Stimulated activated CD4-positive, alpha-beta T cell treated with anti-CD3 and anti-CD28 coated beads, Interleukin-4, amount 100 ng/mL, for 48 hours (primary cell): ENCODE data around the gene BAIAP2L1.
"Not testable (repeated sequence)": the region's sequence is repeated elsewhere in the genome, so short reads cannot be mapped to it uniquely, and the experiment has no call there.

Experiments
- DNase-seq, 2 donors: peaks; one replicate each; pipeline ENCODE4 v3.0.0-alpha.2; 2020; ENCODE audit warnings: low read depth in 2 of 2

Gene BAIAP2L1

DNA sequence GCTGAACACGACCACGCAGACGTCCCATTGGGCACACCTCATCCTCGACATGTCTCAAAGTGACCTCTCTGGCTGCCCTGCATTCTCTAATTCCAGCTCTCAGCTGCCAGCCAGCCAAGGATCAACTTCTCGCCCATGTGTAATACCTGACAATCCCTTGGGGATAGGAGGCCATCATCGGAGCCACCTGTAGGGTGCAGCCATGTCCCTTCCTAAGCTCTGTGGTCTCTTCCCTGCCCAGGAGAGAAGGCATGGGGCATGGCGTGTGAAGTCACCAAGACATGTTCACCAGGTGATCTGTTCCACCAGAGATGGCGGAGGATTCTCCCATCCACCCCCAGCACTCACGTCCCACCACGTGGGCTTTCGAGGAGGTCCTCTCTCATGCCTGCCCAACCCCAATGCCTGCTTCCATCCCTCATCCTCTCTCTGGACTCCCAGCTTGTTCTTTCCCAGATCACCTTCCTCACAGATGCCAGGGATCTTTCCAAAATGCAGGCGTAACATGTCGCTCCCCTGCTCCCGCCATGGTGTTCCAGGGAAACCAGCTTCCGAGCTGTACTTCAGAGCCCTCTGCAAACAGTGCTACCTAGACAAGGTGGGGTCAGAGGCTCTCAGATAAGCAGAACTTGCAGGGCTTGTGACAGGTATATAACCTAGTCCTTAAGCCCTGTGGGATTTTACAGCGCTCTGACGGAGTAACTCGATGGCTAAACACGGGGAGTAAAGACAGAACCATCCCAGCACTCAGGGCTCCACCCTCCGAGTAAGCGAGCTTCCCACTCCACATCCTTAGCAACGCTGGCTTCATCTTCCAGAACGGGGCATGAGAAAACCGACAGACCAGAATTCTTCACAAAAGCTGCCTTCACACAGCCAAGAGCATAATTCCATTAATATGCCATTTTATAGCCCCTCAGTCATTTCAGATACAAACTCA, 78.3 kb downstream of the BAIAP2L1 start:
- no peak for DNase-seq

DNA sequence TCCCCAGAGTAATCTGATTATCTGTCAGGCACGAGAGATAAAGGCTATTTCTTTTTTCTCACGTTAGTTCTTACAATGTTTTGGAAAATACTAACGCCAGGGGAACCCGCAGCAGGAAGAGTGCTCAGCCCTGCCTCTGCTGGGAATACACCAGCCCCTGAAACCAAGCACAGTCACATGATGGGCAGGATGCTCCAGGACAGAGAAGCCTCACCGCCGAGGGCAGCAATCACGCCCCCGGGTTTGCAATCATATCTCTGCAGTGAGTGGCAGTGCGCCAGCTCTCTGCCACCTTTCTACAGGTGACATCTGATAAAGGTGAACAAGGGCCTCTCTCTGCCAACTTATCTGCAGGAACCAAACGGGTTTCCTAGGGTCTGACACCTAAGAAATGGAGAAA, 79.6 kb downstream of the BAIAP2L1 start:
- DNase-seq, result no peak

DNA sequence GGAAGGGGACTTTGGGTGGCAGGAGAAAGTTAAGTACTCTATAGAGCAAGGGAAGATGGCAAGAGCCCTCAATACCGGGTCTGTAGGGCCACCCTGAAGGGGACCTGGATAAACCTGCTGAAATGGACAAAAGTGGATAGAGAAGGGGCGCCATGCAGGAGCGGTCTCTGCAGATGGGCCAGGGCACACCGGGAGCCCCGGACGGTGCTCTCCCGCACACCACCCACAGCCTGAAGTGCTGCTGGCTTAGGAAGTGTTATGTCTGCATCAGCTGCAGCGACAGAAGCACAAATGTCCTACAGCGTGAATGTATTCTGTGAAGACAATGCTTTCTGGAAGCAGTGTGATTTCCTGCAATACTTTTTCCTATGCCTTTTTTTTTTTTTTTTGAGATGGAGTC, 81.7 kb downstream of the BAIAP2L1 start:
- no peak for DNase-seq

DNA sequence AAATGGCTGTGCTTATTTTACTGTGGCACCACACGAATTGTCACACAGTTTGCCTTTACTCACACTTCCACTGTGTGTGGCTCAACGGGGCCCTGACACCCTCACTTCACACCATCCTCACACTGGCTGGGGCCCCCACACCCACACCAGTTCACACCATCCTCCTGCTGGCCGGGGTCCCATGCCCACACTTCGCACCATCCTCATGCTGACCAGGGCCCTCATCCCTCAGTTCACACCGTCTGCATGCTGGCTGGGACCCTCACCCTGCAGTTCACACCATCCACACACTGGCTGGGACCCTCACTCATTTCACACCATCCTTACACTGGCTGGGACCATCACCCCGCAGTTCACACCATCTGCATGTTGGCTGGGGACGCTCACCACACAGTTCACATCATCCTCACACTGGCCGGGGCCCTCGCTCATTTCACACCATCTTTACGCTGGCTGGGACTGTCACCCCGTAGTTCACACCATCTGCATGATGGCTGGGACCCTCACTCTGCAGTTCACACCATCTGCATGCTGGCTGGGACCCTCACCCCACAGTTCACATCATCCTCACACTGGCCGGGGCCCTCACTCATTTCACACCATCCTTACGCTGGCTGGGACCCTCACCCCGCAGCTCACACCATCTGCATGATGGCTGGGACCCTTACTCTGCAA, 83.4 kb downstream of the BAIAP2L1 start:
- DNase-seq, result no peak

DNA sequence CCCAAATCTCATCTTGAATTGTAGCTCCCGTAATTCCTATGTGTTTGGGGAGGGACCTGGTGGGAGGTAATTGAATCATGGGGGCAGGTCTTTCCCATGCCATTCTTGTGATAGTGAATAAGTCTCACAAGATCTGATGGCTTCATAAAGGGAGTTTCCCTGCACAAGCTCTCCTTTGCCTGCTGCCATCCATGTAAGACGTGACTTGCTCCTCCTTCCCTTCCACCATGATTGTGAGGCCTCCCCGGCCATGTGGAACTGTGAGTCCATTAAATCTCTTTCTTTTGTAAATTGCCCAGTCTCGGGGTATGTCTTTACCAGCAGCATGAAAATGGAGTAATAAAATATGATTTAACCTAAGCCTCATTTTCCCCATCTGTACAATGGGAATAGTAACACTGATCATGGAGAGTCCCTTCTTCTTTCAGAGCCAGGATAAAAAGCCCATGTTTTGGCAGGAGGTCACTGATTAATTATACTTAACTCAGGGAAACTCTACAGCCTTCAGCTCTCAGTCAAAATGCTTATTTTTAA, 84.8 kb downstream of the BAIAP2L1 start:
- DNase-seq, result not testable (repeated sequence)

DNA sequence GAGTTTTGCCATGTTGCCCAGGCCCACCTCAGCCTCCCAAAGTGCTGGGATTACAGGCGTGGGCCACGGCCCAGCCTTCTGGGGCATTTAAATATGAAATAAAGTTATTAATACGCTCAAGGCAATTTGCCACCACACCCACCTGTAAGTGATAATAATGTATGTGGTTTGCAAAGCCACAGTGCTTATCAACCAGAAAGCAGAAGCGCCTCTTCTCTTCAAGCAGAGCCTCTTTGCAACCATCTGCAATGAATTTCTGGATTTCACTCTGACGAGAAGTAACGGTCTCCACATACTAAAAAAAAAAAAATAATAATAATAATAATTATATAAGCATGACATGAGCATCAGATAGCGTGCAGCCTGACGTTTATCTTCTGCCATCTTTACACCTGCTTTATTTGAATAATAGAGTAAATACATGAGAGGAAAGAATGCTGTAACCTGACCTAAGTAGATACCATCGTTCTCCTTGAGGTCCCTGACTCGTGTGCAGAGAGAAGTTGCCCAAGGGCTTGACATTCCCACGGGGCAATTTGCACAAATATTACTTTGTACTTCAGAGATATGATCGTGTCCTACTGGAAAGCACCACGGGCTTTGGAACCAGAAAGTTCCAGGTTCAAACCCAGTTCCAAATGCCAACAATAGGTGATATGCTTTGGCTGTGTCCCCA, 85.4 kb downstream of the BAIAP2L1 start:
- DNase-seq, result no peak

DNA sequence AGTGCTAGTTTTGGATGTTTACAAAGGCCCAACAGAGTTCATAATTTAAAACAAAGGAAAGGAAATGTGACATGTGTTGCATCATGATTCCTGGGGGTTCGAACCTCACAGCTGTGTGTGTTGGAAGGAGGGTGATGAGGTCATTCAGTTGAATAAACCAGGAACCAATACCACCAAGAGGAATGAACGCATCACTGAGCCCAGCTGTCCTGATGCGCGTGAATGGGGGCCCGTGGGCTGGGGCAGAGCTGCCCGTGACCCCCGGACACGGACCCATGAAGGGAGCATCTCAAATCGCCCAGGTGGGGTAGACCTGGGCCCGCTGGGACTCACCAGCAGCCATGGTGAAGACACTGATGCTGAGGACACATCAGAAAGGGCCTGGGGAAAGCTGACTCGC, 86.4 kb downstream of the BAIAP2L1 start:
- DNase-seq, result no peak

DNA sequence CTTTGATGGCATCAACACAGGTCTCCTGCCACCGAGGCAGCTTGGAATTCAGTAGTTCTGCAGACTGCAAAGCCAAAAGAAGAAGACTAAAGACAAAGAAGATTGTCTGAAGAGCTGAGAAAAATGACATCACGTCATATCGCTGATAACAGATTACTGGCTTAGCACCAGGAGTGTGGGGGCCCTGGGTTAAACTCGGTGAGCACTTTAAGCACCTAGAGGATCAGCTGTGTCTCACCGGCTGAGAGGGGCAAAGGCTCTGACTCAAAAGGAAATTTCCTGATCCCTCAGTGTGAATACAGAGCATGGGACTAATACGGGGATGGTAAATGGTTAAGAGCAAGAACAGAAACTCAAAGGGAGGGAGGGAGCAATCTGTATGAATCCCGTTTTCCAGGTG, 88.7 kb downstream of the BAIAP2L1 start:
- DNase-seq, result no peak

DNA sequence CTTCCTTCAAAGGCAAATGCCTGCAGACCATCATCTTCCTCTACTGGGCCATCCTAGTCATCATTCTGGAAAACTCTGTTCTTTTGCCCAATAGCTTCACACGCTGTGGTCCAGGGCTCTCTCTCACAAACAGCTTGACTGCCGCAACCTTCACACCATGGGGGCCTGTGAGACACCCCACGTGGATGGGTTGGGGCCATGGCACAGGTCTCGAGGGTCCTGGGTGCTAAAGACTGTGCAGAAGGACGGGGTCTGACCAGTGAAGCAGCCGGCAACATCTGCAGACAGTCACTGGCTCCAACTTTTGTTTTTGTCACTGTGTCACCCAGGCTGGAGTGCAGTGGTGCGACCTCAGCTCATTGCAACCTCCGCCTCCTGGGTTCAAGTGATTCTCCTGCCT, 91.3 kb downstream of the BAIAP2L1 start:
- DNase-seq, result no peak

DNA sequence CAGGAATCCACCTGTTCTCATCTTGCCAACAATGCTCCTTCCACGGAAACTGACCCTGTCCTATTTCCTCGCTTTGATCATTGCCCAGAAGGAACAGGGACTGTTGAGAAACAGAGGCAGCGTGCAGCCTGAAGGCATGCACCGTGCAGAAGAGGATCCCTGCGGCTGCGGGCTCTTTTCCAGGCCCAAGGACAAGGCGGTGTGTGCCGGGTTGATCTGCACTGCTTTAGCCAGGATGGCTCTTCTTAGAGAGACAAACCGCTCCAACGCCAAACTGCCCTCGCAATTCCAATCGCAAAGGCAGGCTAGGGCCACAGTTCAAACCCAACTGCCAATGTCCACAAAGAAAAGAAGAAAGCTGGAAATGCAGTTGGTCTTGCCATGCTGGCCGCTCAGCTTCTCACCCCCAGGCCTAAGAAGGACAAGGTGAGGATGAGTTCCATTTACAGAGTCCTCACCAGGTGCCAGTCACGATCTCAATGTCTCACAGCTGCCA, 92.9 kb downstream of the BAIAP2L1 start:
- no peak for DNase-seq

DNA sequence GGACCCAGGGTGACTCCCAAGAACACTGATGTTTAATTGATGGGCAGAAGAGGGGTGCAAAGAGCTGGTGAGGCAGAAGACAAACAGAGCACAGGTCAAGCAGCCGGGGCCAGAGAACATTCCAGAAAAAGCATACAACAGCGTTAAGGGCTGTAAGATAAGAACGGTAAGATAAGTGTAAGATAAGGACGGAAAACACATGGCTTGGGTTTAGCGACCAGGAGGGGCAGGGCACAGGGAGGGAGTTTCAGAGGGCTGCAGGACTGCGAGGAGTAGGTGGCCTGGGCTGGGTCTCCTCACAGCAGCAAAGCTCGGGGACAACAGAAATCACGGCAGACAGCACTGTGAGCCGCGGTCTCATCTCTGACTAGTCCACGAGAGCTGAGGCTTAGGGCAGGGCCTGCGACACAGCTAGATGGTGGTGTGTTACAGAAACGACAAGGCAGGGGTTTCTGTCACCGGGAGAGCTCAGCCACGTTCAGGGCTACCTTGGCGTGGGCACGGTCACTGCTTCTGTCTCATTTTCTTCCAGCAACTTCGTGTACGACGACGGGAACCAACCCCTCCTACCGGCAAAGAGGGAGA, 94.8 kb downstream of the BAIAP2L1 start:
- no peak for DNase-seq

DNA sequence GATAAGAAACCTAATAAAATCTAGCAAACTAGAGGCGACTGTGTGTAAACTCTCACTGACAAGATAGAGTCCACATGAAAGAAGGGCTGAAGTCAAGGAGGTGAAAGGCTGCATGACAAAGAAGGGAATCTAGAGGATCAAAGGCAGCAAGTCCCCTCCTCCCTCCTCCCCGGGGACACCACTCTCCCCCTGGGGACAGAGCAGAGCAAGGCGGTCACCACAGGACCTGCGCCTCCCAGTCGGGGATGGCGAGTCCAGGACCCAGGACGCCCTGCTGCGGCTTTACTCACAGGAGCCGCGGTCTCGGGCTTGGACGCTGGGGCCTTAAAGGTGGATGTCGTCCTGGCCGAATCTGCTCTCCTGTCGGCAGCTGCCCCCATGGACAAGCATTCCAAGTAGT, 97.0 kb downstream of the BAIAP2L1 start:
- no peak for DNase-seq

DNA sequence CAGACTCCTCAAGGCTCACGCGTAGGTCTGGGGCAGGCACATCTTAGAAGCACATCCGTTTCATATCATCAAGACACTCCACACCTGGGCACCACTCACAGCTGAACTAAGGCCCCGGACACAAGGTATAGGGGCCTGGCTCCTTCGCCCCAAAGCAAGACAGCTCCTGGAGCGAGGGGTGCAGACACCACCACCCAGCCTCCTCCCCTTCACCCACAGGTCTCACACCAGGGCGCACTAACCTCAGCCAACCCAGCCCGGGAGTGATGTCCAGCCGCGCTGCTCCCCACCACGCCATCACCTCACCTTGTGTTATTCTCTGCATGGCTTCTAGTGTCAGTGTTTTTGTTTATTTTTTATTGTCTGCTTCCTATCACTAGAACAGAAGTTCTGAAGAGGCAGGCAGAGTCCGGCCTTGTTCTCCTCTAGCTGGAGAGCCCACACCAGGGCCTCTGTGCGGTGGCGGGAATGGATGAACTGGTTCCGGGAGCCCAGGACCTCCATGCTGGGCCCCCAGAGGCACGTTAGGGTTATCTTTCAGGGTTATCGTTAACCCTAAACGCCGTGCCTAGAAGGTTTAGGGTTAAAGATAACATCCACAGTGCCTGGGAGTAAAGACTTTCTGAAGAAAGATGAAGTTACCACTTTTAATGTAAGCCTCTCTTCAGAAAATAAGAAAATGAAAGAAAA, 97.6 kb downstream of the BAIAP2L1 start:
- no peak for DNase-seq

DNA sequence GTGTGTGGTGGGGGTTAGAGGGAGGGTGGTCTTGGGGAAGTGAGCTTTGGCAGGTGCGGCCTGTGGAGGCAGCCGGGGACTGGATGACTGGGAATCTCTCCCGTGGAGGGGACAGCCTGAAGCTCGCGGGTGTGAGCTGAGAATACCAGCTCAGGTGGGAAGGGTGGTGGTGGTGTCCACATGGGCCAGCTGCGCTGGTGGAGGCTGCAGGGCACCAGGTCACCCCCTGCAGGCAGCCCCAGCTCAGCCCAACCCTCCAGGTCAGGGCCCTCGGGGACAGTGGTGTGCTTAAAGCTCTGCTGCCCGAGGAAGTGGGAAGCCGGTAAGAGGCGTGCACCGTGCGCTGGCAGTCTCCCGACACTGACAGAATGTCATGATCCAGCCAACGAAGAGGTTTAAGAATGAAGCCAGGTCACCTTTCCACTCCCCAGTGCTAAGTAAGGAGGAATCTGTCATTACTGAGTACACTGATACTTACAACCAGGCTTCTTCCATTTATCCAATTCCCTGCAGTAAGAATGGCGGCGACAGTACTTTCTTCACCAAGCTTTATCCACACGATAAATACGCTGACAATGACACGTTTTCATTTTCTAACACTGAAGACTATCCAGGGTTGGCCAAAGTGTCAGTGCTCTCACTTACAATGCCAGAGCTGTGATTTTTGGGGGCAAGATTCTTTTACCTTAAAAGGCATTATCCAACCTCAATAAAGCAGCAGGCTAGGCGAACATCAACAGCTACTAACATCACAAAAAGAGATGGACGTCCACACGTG, 99.0 kb downstream of the BAIAP2L1 start:
- no peak for DNase-seq

DNA sequence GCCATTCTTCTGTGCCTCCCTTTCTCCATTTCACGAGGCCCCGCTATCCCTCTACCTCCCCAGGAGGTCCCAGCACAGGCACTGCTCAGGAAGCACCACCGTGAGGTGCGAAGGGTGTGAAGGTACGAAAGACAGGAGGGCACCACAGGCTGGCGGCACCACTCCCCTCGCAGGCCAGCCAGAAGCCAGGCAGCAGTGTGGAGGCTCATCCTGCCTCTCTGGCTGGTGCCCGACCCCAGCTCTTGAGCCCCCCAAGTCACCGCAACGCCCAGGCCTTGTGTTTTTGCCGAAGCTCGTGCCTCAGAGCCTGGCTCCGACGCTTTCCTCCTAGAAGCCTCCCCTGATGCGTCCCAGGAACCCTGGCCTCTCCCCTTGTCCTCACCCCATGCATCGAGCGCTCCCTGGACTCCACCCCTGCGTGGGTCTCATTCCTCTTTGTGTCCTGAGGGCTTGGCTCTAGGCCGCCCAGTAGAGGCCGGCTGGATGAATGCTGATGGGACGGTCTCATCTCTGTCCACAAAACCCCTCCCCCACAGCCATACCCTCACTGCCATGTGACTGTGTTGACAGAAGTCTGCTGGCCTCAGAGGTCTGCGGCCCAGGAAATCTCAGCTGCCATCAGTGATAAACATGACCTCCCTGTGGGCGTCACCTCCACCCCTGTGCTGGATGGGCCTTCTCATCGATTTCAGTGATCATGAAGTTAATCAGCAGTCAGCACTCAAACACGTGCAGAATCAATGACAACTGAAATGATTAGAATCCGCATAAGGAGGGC, 100.1 kb downstream of the BAIAP2L1 start:
- no peak for DNase-seq

DNA sequence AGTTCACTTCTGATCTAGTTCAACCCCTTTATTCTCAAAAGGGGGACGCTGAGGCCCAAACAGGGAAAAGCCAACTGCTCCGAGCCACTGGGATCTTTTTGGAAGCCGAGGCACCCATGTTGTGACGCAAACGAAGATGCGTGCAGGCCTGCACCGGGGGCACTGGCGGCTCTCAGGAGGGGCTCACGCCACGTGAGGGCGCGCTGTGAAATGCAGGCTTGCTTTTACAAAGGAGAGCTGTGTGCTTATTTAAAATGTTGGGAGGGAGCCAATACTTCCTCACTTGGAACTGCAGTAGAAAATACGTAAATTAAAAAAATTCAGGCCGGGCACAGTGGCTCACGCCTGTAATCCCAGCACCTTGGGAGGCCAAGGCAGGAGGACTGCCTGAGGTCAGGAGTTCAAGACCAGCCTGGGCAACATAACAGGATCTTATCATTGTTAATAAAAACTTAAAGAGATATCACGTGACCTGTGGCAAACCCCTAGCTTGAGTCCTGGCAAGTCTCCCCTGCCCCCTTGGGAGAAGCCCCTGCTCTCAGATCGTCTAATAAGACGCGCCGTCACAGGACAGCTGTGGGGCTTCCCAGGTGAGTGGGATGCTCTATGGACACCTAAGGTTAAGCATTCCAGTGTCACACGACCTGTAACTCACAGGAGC, 103.1 kb downstream of the BAIAP2L1 start:
- no peak for DNase-seq

DNA sequence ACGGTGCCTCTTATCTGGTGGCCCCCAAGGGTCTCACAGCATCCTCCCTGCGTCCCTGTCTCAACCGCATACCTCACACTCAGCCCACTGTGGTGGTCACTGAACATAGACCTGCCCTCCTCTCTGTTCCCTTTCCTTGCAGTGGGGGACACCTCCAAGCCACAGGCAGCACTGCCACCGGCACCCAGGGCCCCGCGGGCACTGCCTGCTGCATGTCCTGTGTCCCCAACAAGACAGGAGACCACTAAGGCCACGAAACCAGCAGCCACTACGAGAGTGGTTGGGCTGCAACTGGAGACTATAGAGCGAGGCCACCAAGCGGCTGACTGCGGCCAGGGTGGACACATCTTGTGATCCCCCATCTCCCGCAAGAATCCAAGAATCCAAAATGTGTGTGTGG, 104.1 kb downstream of the BAIAP2L1 start:
- DNase-seq, result no peak

DNA sequence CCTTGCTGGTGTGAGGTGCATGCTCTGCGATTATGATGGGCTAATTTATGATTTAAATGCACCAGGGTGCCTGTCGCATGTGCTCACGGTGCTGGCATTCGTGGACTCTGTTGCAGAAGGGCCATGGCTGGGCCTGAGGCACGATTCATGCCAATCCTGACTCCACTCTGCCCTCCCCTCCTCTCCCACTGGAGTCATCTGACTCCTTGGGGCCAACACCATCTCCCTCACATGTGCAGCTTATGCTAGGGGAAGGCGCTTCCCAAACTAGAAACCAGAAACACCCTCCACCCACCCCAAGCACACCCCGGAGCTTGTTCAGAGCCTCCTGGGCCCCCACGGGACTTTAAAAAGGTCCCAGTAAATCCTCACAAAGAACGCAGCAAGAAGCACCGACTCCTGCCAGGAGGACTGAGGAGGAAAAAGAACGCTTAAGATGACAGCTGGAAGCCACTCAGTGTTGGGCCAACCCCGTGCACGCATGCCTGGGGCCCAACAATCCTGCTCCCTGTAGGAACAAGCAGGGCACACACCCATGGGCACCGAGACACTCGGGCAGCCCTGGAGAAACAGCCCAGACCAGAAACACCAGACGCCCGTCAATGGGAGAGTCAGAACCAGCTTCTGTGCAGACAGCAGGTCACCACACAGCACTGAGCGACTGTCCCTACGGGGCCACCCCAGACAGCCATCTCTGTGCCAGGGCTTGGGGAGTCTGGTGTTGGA, 105.3 kb downstream of the BAIAP2L1 start:
- DNase-seq, result no peak
